ENCODE results near the gene ADAMTS5. TPM values are rescaled to one million over a fixed set of nuclear protein-coding genes. Genes with fewer than 3 reads are reported as not detected.

Gene ADAMTS5
- total and polyA plus RNA-seq, 7 donors: 0.46 to 20.3 (median 6.0) TPM

GRCh38 chr21:26961698-26962097 is 5.2 kb downstream of the ADAMTS5 start:
- Histone ChIP-seq H3K27me3 (peaks cover 7 to 18% (median 14%) of the 10 kb centered on the region in 3 donors), H3K36me3 (no peaks in the 10 kb centered on the region), H3K9me3 (no peaks in the 10 kb centered on the region), H3K4me1 (peaks cover 0 to 21% (median 14%) of the 10 kb centered on the region in 4 donors), H3K4me3 (no peak overlapping the region), H3K27ac (no peak overlapping the region)
- DNase-seq: no peak
- TF ChIP-seq CTCF (IDR thresholded peaks at IDR 0.05): no peak
- no peak for TF ChIP-seq EP300 (IDR thresholded peaks at IDR 0.05)
- no peak for TF ChIP-seq POLR2A (IDR thresholded peaks at IDR 0.05)
- TF ChIP-seq POLR2AphosphoS5 (IDR thresholded peaks at IDR 0.05): no peak
- intact Hi-C loops (cut with DNase I): no loop called here
- WGBS, 2 donors: 29 to 40% methylated on average over 4 of the region's 4 CpGs

- TF ChIP-seq EP300 (IDR thresholded peaks at IDR 0.05) (no peak), POLR2AphosphoS5 (IDR thresholded peaks at IDR 0.05) (no peak), POLR2A (IDR thresholded peaks at IDR 0.05) (no peak), CTCF (IDR thresholded peaks at IDR 0.05) (no peak)
- Histone ChIP-seq H3K4me3 (no peak overlapping the region), H3K27me3 (no peaks in the 10 kb centered on the region), H3K27ac (no peak overlapping the region), H3K9me3 (no peaks in the 10 kb centered on the region), H3K36me3 (peaks cover 0 to 6% (median 0%) of the 10 kb centered on the region in 4 donors), H3K4me1 (peaks cover 0 to 8% (median 0%) of the 10 kb centered on the region in 4 donors)
- DNase-seq: no peak
- WGBS, 2 donors: 64 to 71% methylated on average over 2 of the region's 2 CpGs
- intact Hi-C loops (cut with DNase I): no loop called here
Observed at GRCh38 chr21:26958788-26959187, 8.1 kb downstream of the ADAMTS5 start.

- TF ChIP-seq CTCF (IDR thresholded peaks at IDR 0.05) (no peak), POLR2AphosphoS5 (IDR thresholded peaks at IDR 0.05) (no peak), POLR2A (IDR thresholded peaks at IDR 0.05) (no peak), EP300 (IDR thresholded peaks at IDR 0.05) (no peak)
- no peak overlapping the region for H3K27ac ChIP-seq
- no peak for DNase-seq
- no peaks in the 10 kb centered on the region for H3K27me3 ChIP-seq
- no peaks in the 10 kb centered on the region for H3K4me1 ChIP-seq
- WGBS, 2 donors: 84 to 87% methylated on average over 3 of the region's 3 CpGs
- intact Hi-C loops (cut with DNase I): no loop called here
- no peak overlapping the region for H3K4me3 ChIP-seq
- H3K36me3 ChIP-seq: peaks cover 0 to 6% (median 0%) of the 10 kb centered on the region in 4 donors
- no peaks in the 10 kb centered on the region for H3K9me3 ChIP-seq
Observed at GRCh38 chr21:26956813-26957212, 10.1 kb downstream of the ADAMTS5 start.

GRCh38 chr21:26956216-26956615 is 10.7 kb downstream of the ADAMTS5 start:
- Histone ChIP-seq H3K36me3 (peaks cover 0 to 6% (median 0%) of the 10 kb centered on the region in 4 donors), H3K27ac (no peak overlapping the region), H3K9me3 (no peaks in the 10 kb centered on the region), H3K4me3 (no peak overlapping the region), H3K4me1 (no peaks in the 10 kb centered on the region), H3K27me3 (no peaks in the 10 kb centered on the region)
- no peak for TF ChIP-seq EP300 (IDR thresholded peaks at IDR 0.05)
- no peak for TF ChIP-seq POLR2AphosphoS5 (IDR thresholded peaks at IDR 0.05)
- TF ChIP-seq POLR2A (IDR thresholded peaks at IDR 0.05): no peak
- TF ChIP-seq CTCF (IDR thresholded peaks at IDR 0.05): no peak
- intact Hi-C loops (cut with DNase I): no loop called here
- no peak for DNase-seq

GRCh38 chr21:26954662-26955121 is 12.2 kb downstream of the ADAMTS5 start:
- Histone ChIP-seq H3K9me3 (no peaks in the 10 kb centered on the region), H3K27ac (no peak overlapping the region), H3K36me3 (peaks cover 0 to 6% (median 0%) of the 10 kb centered on the region in 4 donors), H3K27me3 (no peaks in the 10 kb centered on the region), H3K4me1 (no peaks in the 10 kb centered on the region), H3K4me3 (no peak overlapping the region)
- no peak for TF ChIP-seq EP300 (IDR thresholded peaks at IDR 0.05)
- TF ChIP-seq POLR2AphosphoS5 (IDR thresholded peaks at IDR 0.05): no peak
- TF ChIP-seq POLR2A (IDR thresholded peaks at IDR 0.05): no peak
- TF ChIP-seq CTCF (IDR thresholded peaks at IDR 0.05): no peak
- WGBS, 2 donors: 83 to 84% methylated on average over 9 of the region's 9 CpGs
- no peak for DNase-seq
- intact Hi-C loops (cut with DNase I): no loop called here
